ENCODE data around the gene SCAMP1.
"Not testable (repeated sequence)": the region's sequence is repeated elsewhere in the genome, so short reads cannot be mapped to it uniquely, and the experiment has no call there.

Gene SCAMP1

GRCh38 chr5:78377056-78377717, 16.8 kb downstream of the SCAMP1 start:
- TF ChIP-seq CTCF (IDR thresholded peaks at IDR 0.05; ENCODE audit: insufficient read depth, low read length) (no peak), REST (IDR thresholded peaks at IDR 0.05; ENCODE audit: insufficient replicate concordance, low read depth) (no peak), GABPA (IDR thresholded peaks at IDR 0.05; ENCODE audit: low read depth) (no peak)
- H3K27me3 ChIP-seq (ENCODE audit: insufficient read depth, poor library complexity, severe bottlenecking) = no peaks in the 10 kb centered on the region
- no peak overlapping the region for H3K4me3 ChIP-seq (replicated peaks; ENCODE audit: insufficient read depth, low read length)
- no peak overlapping the region for H3K27ac ChIP-seq (replicated peaks)
- DNase-seq (ENCODE audit: low read depth in 1 of 2, low spot score in 1 of 2) = no peak

- H3K27me3 ChIP-seq (ENCODE audit: insufficient read depth, poor library complexity, severe bottlenecking) = no peaks in the 10 kb centered on the region
- H3K27ac ChIP-seq (replicated peaks) = no peak overlapping the region
- TF ChIP-seq REST (IDR thresholded peaks at IDR 0.05; ENCODE audit: insufficient replicate concordance, low read depth) (no peak), POLR2AphosphoS5 (IDR thresholded peaks at IDR 0.05; ENCODE audit: low read depth) (no peak), GABPA (IDR thresholded peaks at IDR 0.05; ENCODE audit: low read depth) (no peak), CTCF (IDR thresholded peaks at IDR 0.05; ENCODE audit: insufficient read depth, low read length) (no peak), SPI1 (IDR thresholded peaks at IDR 0.05; ENCODE audit: borderline replicate concordance, low read depth) (no peak)
- no peak for DNase-seq (ENCODE audit: low read depth in 1 of 2, low spot score in 1 of 2)
- no peak overlapping the region for H3K4me3 ChIP-seq (replicated peaks; ENCODE audit: insufficient read depth, low read length)
Observed at GRCh38 chr5:78377718-78378105, 17.3 kb downstream of the SCAMP1 start.

- Histone ChIP-seq H3K27me3 (ENCODE audit: insufficient read depth, poor library complexity, severe bottlenecking) (no peaks in the 10 kb centered on the region), H3K4me3 (replicated peaks; ENCODE audit: insufficient read depth, low read length) (no peak overlapping the region), H3K27ac (replicated peaks) (no peak overlapping the region)
- no peak for DNase-seq (ENCODE audit: low read depth in 1 of 2, low spot score in 1 of 2)
- TF ChIP-seq GABPA (IDR thresholded peaks at IDR 0.05; ENCODE audit: low read depth) = no peak
- TF ChIP-seq CTCF (IDR thresholded peaks at IDR 0.05; ENCODE audit: insufficient read depth, low read length) = no peak
- no peak for TF ChIP-seq SPI1 (IDR thresholded peaks at IDR 0.05; ENCODE audit: borderline replicate concordance, low read depth)
- no peak for TF ChIP-seq POLR2AphosphoS5 (IDR thresholded peaks at IDR 0.05; ENCODE audit: low read depth)
- TF ChIP-seq REST (IDR thresholded peaks at IDR 0.05; ENCODE audit: insufficient replicate concordance, low read depth) = no peak
Observed at GRCh38 chr5:78387468-78388153, 27.2 kb downstream of the SCAMP1 start.

- not testable (repeated sequence) for H3K27ac ChIP-seq (replicated peaks); H3K27me3 ChIP-seq (ENCODE audit: insufficient read depth, poor library complexity, severe bottlenecking); H3K4me3 ChIP-seq (replicated peaks; ENCODE audit: insufficient read depth, low read length); DNase-seq (ENCODE audit: low read depth in 1 of 2, low spot score in 1 of 2)
Observed at GRCh38 chr5:78391357-78391756, 30.9 kb downstream of the SCAMP1 start.
